Kidney (tissue), 14 donors: ENCODE data around the gene CSNK2A3. TPM values are rescaled to one million over a fixed set of nuclear protein-coding genes. Genes with fewer than 3 reads are reported as not detected.

ENCODE experiments used
- DNase-seq, 5 donors: peaks; one replicate each; pipeline ENCODE4 v3.0.0-alpha.2; 2013 to 2020
- FAIRE-seq: peaks from 2 replicates; lab custom pipeline; 2012; peaks lifted over from hg19 to GRCh38; lab: Jason Lieb, UNC
- H3K27ac ChIP-seq, 2 donors: one replicate each; pipeline ENCODE4 v1.7.0; 2013; ENCODE audit warnings: low read depth in 2 of 2, low read length in 2 of 2, inconsistent platforms in 1 of 2
- H3K27me3 ChIP-seq: one replicate; pipeline ENCODE4 v1.7.1; 2013; ENCODE audit warnings: low read length, inconsistent platforms; ENCODE audit not compliant: control insufficient read depth, insufficient read depth
- H3K36me3 ChIP-seq, 3 donors: one replicate each; pipeline versions ENCODE4 v1.7.0 to v1.7.1; 2013; ENCODE audit warnings: low read length in 3 of 3, control low read depth in 1 of 3, inconsistent platforms in 1 of 3; ENCODE audit not compliant: insufficient read depth in 3 of 3, control insufficient read depth in 2 of 3
- H3K4me1 ChIP-seq, 3 donors: one replicate each; pipeline versions ENCODE4 v1.7.0 to v1.7.1; 2013; ENCODE audit warnings: low read length in 3 of 3, inconsistent platforms in 1 of 3, low read depth in 1 of 3; ENCODE audit not compliant: control insufficient read depth in 2 of 3, insufficient read depth in 2 of 3
- H3K4me3 ChIP-seq, 3 donors: one replicate each; pipeline versions ENCODE4 v1.7.0 to v1.8.1; 2013; ENCODE audit warnings: low read length in 3 of 3, control low read depth in 1 of 3, inconsistent platforms in 1 of 3
- H3K9ac ChIP-seq, 3 donors: one replicate each; pipeline versions ENCODE4 v1.7.0 to v1.7.1; 2013; ENCODE audit warnings: low read length in 3 of 3, control low read depth in 1 of 3, inconsistent platforms in 1 of 3
- H3K9me3 ChIP-seq, 3 donors: one replicate each; pipeline versions ENCODE4 v1.7.0 to v1.7.1; 2013; ENCODE audit warnings: low read length in 3 of 3, control low read depth in 1 of 3, inconsistent platforms in 1 of 3; ENCODE audit not compliant: control insufficient read depth in 2 of 3, insufficient read depth in 1 of 3
- CTCF ChIP-seq: IDR thresholded peaks from 3 replicates; pipeline ENCODE4 v1.5.1; 2012; ENCODE audit warnings: mild to moderate bottlenecking, moderate library complexity, borderline replicate concordance; ENCODE audit not compliant: insufficient read depth; ENCODE audit errors: extremely low read depth
- intact Hi-C: fragments of 100-400 bp; cut with DNase I; formaldehyde crosslinking; loops from one replicate; pipeline ENCODE4 v1.11.1; 2022
- polyA plus RNA-seq: library from polyadenylated mRNA; stranded (reverse); fragments of 350-450 nt; fragmentation: Illumina TruSeq; extraction: RNeasy Lipid Tissue Mini Kit (QIAGEN cat#74804); gene quantifications from one replicate; pipeline ENCODE4 v1.2.3, GENCODE V29; 2014; ENCODE audit warnings: low read depth, low replicate concordance; ENCODE audit not compliant: insufficient read depth
- total RNA-seq: library from RNA; stranded (reverse); fragmentation: NEBNext Ultra II Directional; extraction: Animal tissue kit (Norgen Biotek cat#: 25700); gene quantifications from one replicate; pipeline ENCODE4 v1.2.1, GENCODE V29; 2021
- donor health status: control.
- donor health status: control.
- donor health status: control.
- donor health status: control.
- donor health status: control.
- donor health status: DM: yes; HTN: yes; CAD: no.
- donor health status: Normal renal cell carcinoma (clear cell type).

The CSNK2A3 gene
- total and polyA plus RNA-seq, 2 donors from 2014 or later, result 3.8 TPM; not detected in 1

- Histone ChIP-seq H3K9me3 (no peaks in the 10 kb centered on the region), H3K4me3 (no peak overlapping the region), H3K4me1 (peaks cover 4 to 10% (median 4%) of the 10 kb centered on the region in 3 donors), H3K36me3 (peaks cover 0 to 6% (median 0%) of the 10 kb centered on the region in 3 donors), H3K9ac (no peak overlapping the region), H3K27ac (no peak overlapping the region), H3K27me3 (no peaks in the 10 kb centered on the region)
- intact Hi-C loops, result no loop called here
- no peak for FAIRE-seq
- no peak for DNase-seq
- no peak for TF ChIP-seq CTCF
These were observed 9.0 kb downstream of the CSNK2A3 start for GRCh38 chr11:11344045-11344444.

GRCh38 chr11:11338304-11338703 is 14.7 kb downstream of the CSNK2A3 start:
- intact Hi-C loops, result no loop called here
- DNase-seq (no peak), FAIRE-seq (no peak)
- Histone ChIP-seq H3K9ac (no peak overlapping the region), H3K27ac (no peak overlapping the region), H3K9me3 (no peaks in the 10 kb centered on the region), H3K4me3 (no peak overlapping the region), H3K4me1 (no peaks in the 10 kb centered on the region), H3K36me3 (peaks cover 0 to 18% (median 2%) of the 10 kb centered on the region in 3 donors), H3K27me3 (no peaks in the 10 kb centered on the region)
- TF ChIP-seq CTCF, result no peak

GRCh38 chr11:11336664-11337063 is 16.4 kb downstream of the CSNK2A3 start:
- H3K27me3 ChIP-seq, result no peaks in the 10 kb centered on the region
- FAIRE-seq, result no peak
- no peak for DNase-seq
- no peak overlapping the region for H3K4me3 ChIP-seq
- TF ChIP-seq CTCF, result no peak
- no peaks in the 10 kb centered on the region for H3K4me1 ChIP-seq
- intact Hi-C loops, result no loop called here
- no peaks in the 10 kb centered on the region for H3K9me3 ChIP-seq
- H3K27ac ChIP-seq, result no peak overlapping the region
- H3K36me3 ChIP-seq, result peaks cover 0 to 26% (median 2%) of the 10 kb centered on the region in 3 donors
- no peak overlapping the region for H3K9ac ChIP-seq

GRCh38 chr11:11335043-11335442 is 18.0 kb downstream of the CSNK2A3 start:
- FAIRE-seq (no peak), DNase-seq (no peak)
- Histone ChIP-seq H3K4me3 (no peak overlapping the region), H3K36me3 (peaks cover 0 to 21% (median 2%) of the 10 kb centered on the region in 3 donors), H3K9me3 (no peaks in the 10 kb centered on the region), H3K27me3 (no peaks in the 10 kb centered on the region), H3K27ac (no peak overlapping the region), H3K9ac (no peak overlapping the region), H3K4me1 (no peaks in the 10 kb centered on the region)
- intact Hi-C loops, result no loop called here
- TF ChIP-seq CTCF, result no peak
